ENCODE data around the gene SYNM. TPM values are rescaled to one million over a fixed set of nuclear protein-coding genes. Genes with fewer than 3 reads are reported as not detected.
A peak's percentile ranks its signal among the peaks of the same experiment; 100 is the strongest.

Gene SYNM
- total RNA-seq, 2 donors from 2014 or later = 2.3 to 12.5 TPM

DNA sequence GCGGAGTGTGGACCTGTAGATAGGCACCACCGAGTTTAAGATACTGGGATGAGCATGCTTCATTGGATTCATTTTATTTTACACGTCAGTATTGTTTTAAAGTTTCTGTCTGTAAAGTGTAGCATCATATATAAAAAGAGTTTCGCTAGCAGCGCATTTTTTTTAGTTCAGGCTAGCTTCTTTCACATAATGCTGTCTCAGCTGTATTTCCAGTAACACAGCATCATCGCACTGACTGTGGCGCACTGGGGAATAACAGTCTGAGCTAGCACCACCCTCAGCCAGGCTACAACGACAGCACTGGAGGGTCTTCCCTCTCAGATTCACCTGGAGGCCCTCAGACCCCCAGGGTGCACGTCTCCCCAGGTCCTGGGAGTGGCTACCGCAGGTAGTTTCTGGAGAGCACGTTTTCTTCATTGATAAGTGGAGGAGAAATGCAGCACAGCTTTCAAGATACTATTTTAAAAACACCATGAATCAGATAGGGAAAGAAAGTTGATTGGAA is 29.5 kb downstream of the SYNM start:
- no peaks in the 10 kb centered on the region for H3K27me3 Mint-ChIP-seq (ENCODE audit: insufficient read depth)
- 88 to 90% methylated on average over 9 to 11 of the region's 11 CpGs for WGBS, 2 experiments (ENCODE audit: insufficient coverage in 1 of 2, insufficient read length in 1 of 2)
- no peaks in the 10 kb centered on the region for H3K9me3 Mint-ChIP-seq
- peaks cover 13% of the 10 kb centered on the region for H3K4me1 Mint-ChIP-seq
- H3K36me3 ChIP-seq (ENCODE audit: control insufficient read depth, insufficient read depth, low read length) = peaks cover 14% of the 10 kb centered on the region
- H3K9me3 ChIP-seq (ENCODE audit: control insufficient read depth, low read length) = no peaks in the 10 kb centered on the region
- no peak overlapping the region for H3K27ac Mint-ChIP-seq
- peaks cover 68% of the 10 kb centered on the region for H3K36me3 Mint-ChIP-seq (ENCODE audit: low read depth)
- DNase-seq = peak; percentile 44
- no peak overlapping the region for H3K4me3 Mint-ChIP-seq
- no peak overlapping the region for H3K9ac ChIP-seq (ENCODE audit: extremely low read depth, low read length, poor library complexity, severe bottlenecking)
- no peak for TF ChIP-seq CTCF (conservative IDR thresholded peaks at IDR 0.05)
- H3K4me3 ChIP-seq (ENCODE audit: low read length) = no peak overlapping the region
- no peak overlapping the region for H3K27ac ChIP-seq (ENCODE audit: low read depth, low read length)
- peaks cover 5% of the 10 kb centered on the region for H3K4me1 ChIP-seq (ENCODE audit: control insufficient read depth, insufficient read depth, low read length)
- no peaks in the 10 kb centered on the region for H3K27me3 ChIP-seq (ENCODE audit: control insufficient read depth, insufficient read depth, low read length, poor library complexity, severe bottlenecking)

DNA sequence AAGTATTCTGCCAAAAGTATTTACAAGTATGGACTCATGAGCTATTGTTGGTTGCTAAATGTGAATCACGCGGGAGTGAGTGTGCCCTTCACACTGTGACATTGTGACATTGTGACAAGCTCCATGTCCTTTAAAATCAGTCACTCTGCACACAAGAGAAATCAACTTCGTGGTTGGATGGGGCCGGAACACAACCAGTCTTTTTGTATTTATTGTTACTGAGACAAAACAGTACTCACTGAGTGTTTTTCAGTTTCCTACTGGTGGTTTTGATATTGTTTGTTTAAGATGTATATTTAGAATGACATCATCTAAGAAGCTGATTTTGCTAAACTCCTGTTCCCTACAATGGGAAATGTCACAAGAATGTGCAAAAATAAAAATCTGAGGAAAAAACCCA is 30.3 kb downstream of the SYNM start:
- peak; percentile 18 for DNase-seq
- 92 to 100% methylated on average over 2 to 4 of the region's 4 CpGs for WGBS, 2 experiments (ENCODE audit: insufficient coverage in 1 of 2, insufficient read length in 1 of 2)
- peaks cover 64% of the 10 kb centered on the region for H3K36me3 Mint-ChIP-seq (ENCODE audit: low read depth)
- no peak overlapping the region for H3K4me3 Mint-ChIP-seq
- no peaks in the 10 kb centered on the region for H3K9me3 Mint-ChIP-seq
- Histone ChIP-seq H3K27me3 (ENCODE audit: control insufficient read depth, insufficient read depth, low read length, poor library complexity, severe bottlenecking) (no peaks in the 10 kb centered on the region), H3K9me3 (ENCODE audit: control insufficient read depth, low read length) (no peaks in the 10 kb centered on the region), H3K36me3 (ENCODE audit: control insufficient read depth, insufficient read depth, low read length) (peaks cover 14% of the 10 kb centered on the region), H3K4me1 (ENCODE audit: control insufficient read depth, insufficient read depth, low read length) (peaks cover 5% of the 10 kb centered on the region), H3K27ac (ENCODE audit: low read depth, low read length) (no peak overlapping the region), H3K9ac (ENCODE audit: extremely low read depth, low read length, poor library complexity, severe bottlenecking) (no peak overlapping the region), H3K4me3 (ENCODE audit: low read length) (no peak overlapping the region)
- no peak overlapping the region for H3K27ac Mint-ChIP-seq
- no peak for TF ChIP-seq CTCF (conservative IDR thresholded peaks at IDR 0.05)
- no peaks in the 10 kb centered on the region for H3K27me3 Mint-ChIP-seq (ENCODE audit: insufficient read depth)
- H3K4me1 Mint-ChIP-seq = peaks cover 15% of the 10 kb centered on the region

DNA sequence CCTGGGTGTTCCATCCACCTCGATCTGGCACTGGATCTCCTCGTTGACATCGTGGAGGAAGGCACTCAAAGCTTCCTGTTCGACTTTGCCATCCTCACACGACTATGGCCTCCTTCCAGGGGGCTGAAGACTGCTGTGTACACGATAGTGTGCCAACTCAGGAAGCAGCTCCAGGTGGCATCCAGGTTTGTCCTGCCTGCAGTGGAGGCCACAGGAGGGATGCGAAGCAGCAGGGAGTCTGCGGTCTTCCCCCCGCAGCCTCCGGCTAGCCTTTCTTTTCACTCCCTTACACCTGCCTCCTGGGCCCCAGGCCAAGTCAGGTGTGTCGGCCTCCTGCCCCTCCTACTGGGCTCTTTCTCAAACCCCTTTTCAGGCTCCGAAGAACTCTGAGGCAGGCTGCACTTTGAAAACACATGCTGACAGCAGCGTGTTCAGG is 32.2 kb downstream of the SYNM start:
- no peaks in the 10 kb centered on the region for H3K27me3 Mint-ChIP-seq (ENCODE audit: insufficient read depth)
- H3K4me1 Mint-ChIP-seq = peaks cover 26% of the 10 kb centered on the region
- Histone ChIP-seq H3K36me3 (ENCODE audit: control insufficient read depth, insufficient read depth, low read length) (peaks cover 14% of the 10 kb centered on the region), H3K4me1 (ENCODE audit: control insufficient read depth, insufficient read depth, low read length) (peaks cover 10% of the 10 kb centered on the region), H3K27me3 (ENCODE audit: control insufficient read depth, insufficient read depth, low read length, poor library complexity, severe bottlenecking) (no peaks in the 10 kb centered on the region), H3K27ac (ENCODE audit: low read depth, low read length) (no peak overlapping the region), H3K4me3 (ENCODE audit: low read length) (no peak overlapping the region), H3K9ac (ENCODE audit: extremely low read depth, low read length, poor library complexity, severe bottlenecking) (no peak overlapping the region), H3K9me3 (ENCODE audit: control insufficient read depth, low read length) (no peaks in the 10 kb centered on the region)
- DNase-seq = peak; percentile 54
- peaks cover 51% of the 10 kb centered on the region for H3K36me3 Mint-ChIP-seq (ENCODE audit: low read depth)
- 85 to 93% methylated on average over 12 to 13 of the region's 13 CpGs for WGBS, 2 experiments (ENCODE audit: insufficient coverage in 1 of 2, insufficient read length in 1 of 2)
- H3K27ac Mint-ChIP-seq = peak overlapping the region; percentile 44
- H3K4me3 Mint-ChIP-seq = no peak overlapping the region
- H3K9me3 Mint-ChIP-seq = no peaks in the 10 kb centered on the region
- TF ChIP-seq CTCF (conservative IDR thresholded peaks at IDR 0.05) = no peak

Measured in endodermal cell (in vitro differentiated cells).